GM20431 (cell line): ENCODE results near the gene PPP1R13B.

Experiments
- in situ Hi-C: fragments of 300-500 bp; cut with MseI, MboI; formaldehyde crosslinking; loops from one replicate; pipeline ENCODE4 v1.15.0; 2020; ENCODE audit warnings: low sequenced_read_pairs; ENCODE audit not compliant: unreplicated experiment

The PPP1R13B gene

DNA sequence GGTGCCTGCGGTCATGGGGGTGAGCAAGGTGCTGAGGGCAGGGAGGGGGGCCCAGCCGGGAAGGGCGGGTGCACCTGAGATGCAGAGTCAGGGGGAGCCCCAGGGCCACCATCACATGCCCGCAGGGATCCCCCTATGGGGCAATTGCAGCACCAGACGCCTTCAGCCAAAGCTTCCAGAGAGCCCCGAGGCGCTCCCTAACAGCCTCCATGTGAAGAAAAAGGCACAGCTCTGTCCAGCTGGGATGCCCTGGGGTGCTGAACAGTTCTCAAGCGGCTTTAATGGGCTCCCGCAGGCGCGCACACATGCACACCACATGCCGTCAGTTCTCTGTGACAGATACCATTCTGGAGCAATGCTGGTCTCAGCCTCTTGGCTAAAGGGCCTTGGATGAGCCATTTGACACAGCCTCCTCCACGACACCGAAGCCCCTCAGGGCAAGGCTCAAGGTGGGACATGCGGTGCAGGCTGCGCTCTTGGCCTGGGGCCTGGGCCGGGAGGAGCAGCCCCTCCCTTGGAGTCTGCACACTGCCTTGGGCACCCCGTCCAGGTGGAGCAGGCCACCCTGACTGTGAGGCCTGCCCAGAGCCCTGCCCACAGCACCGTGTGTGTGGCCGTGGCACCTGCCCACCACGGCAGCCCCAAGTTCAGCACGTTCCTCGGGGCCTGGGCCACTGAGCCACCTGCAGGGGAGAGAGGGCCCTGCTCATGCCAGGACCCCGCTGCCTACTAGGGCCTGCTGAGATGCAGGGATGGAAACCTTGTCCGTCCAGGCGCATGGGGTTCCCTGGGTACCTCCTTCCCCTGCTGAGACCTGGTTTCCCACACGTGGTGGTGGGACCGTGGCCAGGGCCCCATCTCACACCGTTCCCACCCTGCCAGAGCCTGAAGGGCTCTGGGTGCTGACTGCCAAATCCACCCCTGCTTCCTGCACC is 139.8 kb downstream of the PPP1R13B start:
- in situ Hi-C loops = no loop called here

DNA sequence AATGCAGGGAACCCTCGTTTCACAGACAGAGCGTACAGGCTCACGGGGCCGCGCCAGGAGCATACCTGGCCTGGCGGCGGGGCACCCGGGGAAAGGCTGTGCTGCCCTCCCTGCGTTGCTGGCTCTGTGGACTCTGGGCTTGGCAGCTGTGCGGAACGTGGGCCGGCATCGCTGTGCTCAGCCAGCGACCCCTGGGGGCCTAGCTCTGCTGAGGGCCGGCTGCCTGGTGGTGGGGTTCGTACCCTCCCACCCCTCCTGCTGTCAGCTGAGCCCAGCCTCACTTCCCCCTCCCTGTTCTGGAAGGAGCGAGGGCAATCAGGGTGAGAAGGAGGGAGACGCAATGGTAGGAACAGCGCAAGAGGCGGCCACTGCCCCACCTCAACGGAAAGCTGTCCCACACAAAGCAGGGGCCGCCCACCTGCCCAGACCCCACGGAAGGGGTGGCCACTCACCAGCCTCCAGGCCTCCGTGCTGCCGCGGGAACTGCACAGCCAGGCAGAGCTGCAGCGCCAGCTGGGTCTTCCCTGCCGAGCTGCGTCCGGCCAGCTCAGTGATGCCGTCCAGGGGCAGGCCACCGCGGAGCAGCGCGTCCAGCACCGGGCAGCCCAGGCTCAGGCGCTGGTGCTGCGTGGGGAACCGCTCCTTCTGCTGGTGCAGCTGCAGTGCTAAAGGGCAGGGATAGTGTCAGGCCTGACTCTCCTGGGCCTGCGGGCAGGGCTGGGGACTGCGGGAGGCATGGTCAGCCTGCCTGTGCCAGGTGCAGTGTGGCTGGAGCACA is 140.6 kb downstream of the PPP1R13B start:
- in situ Hi-C loops = no loop called here

- in situ Hi-C loops = no loop called here
Observed at GRCh38 chr14:103705504-103706284, 141.7 kb downstream of the PPP1R13B start.

- in situ Hi-C loops = no loop called here
Observed at GRCh38 chr14:103705118-103705503, 142.3 kb downstream of the PPP1R13B start.

DNA sequence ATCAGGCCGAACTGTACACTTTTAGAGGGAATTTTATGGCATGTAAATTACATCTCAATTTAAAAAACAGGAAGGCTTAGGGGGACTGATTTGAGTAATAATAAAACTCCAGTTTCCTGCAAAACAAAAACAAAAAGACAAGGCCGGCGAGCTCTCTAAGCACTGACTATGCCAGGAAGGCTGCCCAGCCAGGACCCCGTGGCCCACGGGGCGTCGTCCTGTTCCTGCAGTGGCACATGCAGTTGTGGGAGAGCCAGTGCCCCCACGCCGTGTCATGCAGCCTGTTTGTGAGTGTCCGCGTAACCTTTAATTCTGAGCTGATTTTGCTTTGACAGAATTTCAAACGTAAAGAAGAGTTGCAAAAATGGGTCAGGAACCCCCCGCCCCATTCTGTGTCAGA is 142.7 kb downstream of the PPP1R13B start:
- in situ Hi-C loops = no loop called here

DNA sequence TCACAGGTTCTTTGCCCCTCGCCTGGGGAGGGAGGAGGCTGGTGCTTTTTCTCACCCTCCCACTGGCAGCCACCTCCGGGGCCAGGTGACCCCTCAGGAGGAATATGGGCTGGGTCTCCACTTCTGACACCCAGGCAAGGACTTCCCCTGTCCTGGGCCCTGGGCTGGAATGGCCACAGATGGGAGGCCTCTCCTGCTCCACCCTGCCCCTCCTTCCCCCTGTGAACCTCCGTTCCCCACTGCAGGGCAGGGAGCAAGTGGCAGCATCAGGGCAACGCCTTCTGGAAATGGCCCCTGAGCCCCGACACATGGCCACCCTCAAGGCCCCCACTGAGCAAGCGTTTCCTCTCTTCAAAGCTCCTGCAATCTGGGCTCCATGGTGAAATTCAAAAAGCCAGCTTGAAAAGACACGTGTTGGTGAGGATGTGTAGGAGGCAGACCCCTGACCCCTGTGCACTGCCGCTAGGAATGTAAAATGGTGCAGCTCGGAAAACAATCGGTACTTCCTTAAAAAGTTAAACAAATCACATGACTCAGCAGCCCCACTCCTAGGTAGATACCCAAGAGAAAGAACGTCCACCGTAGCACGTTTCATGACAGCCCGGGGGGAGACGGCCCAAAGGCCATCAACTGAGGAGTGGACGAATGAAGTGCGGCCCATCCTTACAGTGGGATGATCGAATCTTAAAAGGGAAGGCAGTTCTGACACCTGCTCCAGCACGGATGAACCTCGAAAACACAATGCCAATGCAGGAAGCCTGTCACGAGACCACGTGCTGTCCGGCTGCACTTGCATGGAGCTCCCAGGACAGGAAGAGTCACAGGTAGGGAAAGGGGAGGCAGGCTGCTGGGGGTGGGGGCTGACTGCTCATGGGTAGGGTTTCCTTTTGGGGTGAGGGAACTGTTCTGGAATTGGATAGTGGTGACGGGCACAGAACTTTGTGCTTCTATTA is 143.7 kb downstream of the PPP1R13B start:
- in situ Hi-C loops = no loop called here

GRCh38 chr14:103702497-103703432 is 144.6 kb downstream of the PPP1R13B start:
- in situ Hi-C loops = no loop called here

GRCh38 chr14:103702095-103702494 is 145.3 kb downstream of the PPP1R13B start:
- in situ Hi-C loops = no loop called here

DNA sequence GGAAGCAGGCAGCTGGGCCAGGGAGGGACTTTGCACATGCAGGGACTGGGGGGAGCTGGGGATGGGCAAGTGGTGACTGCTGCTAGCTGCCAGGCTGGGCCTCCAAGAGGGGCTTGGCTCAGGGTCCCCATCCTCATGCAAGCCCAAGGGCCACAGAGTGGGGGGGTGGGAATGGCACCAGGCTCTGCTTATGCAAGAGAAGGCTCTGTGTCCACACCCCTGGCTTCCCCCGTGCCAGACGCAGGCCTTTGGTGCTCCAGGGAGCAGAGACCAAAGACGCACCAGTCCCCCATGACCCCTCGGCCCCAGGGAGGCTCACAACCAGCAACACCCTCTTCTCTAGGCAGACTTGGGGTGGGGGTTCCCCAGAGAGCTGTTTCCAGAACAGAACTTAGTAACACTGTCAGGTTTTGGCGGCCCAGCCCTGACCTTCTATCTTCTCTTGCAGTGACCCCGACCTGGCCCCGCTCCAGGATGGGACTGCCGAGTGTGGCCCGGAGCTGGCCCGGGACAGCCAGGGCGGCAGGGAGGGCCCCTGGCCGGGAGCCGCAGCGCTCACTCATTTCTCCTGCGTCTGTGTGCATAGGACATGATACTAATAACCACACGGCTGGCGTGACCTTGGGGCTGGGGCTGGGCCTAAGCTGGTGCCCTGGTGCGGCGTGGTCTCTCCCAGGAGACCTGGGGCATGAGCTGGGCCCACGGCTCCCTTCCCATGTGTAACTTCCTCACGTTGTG is 146.5 kb downstream of the PPP1R13B start:
- in situ Hi-C loops = no loop called here

- in situ Hi-C loops = no loop called here
Observed at GRCh38 chr14:103699901-103700752, 147.2 kb downstream of the PPP1R13B start.

- in situ Hi-C loops = no loop called here
Observed at GRCh38 chr14:103699261-103699661, 148.1 kb downstream of the PPP1R13B start.

DNA sequence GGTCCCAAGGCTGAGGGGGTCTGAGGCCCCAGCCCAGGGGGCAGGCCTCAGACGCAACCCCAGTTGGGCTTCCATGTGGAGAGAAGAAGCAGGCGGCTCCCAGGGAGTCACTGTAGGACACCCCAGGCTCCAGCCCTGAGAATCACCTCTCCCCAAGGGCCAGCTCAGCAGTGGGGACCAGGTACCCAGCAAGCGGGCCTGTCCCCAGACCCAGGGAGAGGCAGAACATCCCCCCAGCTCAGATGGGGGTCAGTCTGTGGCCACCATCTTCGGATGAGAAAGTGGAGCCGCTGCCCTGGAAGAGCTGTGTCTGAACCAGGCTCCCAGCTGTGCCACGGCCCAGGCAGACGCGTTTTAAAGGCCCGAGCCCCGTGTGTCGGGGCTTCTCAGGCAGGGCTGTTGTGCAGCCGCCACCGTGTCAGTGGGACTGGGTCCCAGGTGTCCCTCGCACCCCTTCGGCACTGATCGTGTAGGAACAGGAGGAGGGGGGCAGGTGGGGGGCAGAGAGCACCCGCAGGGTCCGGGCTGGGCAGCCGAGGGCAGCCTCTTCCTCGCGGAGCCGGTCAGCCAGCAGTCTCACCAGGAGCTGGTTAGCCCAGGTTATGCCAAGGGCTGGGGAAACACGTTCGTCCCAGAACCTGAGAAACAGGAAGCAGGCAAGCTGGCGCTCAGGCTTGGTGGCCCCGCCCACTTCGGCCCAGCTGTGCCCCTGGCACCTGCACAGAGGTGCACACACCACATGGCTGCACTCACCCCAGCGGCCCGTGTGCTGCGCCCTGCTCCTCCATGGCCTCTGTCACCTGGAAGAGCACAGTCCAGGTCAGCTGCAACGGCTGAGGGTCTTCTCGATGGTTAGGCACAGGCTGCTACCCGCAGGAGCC is 148.8 kb downstream of the PPP1R13B start:
- in situ Hi-C loops = no loop called here

DNA sequence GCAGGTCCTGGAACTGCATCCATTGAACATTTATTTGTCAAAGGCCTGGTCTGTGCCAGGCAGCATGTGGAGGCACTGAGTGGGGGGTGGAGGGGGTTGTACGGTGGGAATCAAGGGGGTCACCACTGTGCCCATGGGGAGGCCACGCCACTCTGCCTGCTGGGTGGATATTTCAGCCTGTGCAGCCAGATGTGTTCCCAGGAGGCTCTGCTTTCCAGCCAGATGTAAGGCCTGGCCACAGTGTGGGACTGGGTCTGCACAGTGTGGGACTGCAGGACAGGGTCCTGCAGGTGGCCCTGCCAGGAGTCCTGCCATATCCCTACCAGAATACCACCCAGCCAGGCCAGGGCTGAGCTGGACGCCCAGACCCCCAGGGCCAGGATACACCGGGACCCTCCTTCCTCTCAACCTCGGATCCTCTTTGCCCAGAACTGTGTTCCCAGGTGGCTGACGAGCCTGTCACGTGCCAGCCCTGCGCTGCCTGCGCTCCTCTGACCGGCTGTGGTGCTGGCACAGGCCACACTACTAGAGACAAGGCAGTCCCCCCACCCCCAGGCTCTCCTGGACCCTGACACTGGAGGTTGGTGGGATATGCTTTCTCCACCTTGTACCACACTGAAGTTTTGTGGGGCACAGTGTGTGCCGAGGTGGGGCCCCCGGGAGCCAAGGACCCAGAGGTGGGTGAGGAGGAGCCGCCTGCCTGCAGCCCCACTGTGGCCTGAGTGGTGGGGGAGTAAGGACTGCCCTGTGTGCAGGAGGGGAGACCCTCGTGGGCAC is 149.6 kb downstream of the PPP1R13B start:
- in situ Hi-C loops = no loop called here

DNA sequence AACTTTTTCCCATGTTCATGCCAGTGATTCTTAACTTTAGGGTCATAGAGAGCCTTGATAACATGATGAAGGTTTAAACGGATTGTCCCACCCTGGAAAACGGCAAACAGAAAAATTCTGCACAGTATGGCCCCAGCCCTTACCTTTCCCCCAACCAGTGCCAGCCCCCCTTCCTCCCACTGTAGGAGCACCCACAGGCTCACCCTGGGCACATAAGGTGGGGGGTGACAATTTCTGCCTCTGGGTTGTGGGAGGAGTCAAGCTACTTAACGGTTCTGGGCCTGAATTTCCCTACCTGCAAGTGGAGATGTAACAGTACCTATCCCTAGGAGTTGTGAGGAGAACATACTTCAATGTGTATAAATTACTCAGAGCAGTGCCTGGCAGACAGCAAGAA is 150.2 kb downstream of the PPP1R13B start:
- in situ Hi-C loops = no loop called here

- in situ Hi-C loops = no loop called here
Observed at GRCh38 chr14:103696466-103697071, 150.8 kb downstream of the PPP1R13B start.
